ENCODE results near the gene GTPBP10.
A peak's percentile ranks its signal among the peaks of the same experiment; 100 is the strongest.
"Not testable (repeated sequence)": the region's sequence is repeated elsewhere in the genome, so short reads cannot be mapped to it uniquely, and the experiment has no call there.

Gene GTPBP10

GRCh38 chr7:90346336-90347125 is at the start of gene GTPBP10:
Gene GTPBP10, plus strand, starts transcription at chr7:90346716. Its CDS starts 26 bp downstream, at chr7:90346742.
- peak; percentile 94 for DNase-seq (ENCODE audit: low read depth)

GRCh38 chr7:90298145-90299038 is 48.1 kb upstream of the GTPBP10 start:
- DNase-seq (ENCODE audit: low read depth): peak; percentile 70

- no peak for DNase-seq (ENCODE audit: low read depth)
Measured at GRCh38 chr7:90303241-90303640, 43.3 kb upstream of the GTPBP10 start.

- DNase-seq (ENCODE audit: low read depth): no peak
Measured at GRCh38 chr7:90309872-90310271, 36.6 kb upstream of the GTPBP10 start.

GRCh38 chr7:90311175-90311574 is 35.3 kb upstream of the GTPBP10 start:
- DNase-seq (ENCODE audit: low read depth): peak; percentile 5

- peak; percentile 23 for DNase-seq (ENCODE audit: low read depth)
Measured at GRCh38 chr7:90312745-90313144, 33.8 kb upstream of the GTPBP10 start.

GRCh38 chr7:90313907-90314306 is 32.6 kb upstream of the GTPBP10 start:
- no peak for DNase-seq (ENCODE audit: low read depth)

GRCh38 chr7:90320014-90320413 is 26.5 kb upstream of the GTPBP10 start:
- no peak for DNase-seq (ENCODE audit: low read depth)

GRCh38 chr7:90320418-90320800 is 26.1 kb upstream of the GTPBP10 start:
- no peak for DNase-seq (ENCODE audit: low read depth)

- DNase-seq (ENCODE audit: low read depth): peak; percentile 20
Measured at GRCh38 chr7:90320801-90321494, 25.6 kb upstream of the GTPBP10 start, which contains the start of gene FAM237B. Gene FAM237B, minus strand, starts transcription at chr7:90321304. Its CDS starts 1,556 bp downstream, at chr7:90319748.

GRCh38 chr7:90322837-90323236 is 23.7 kb upstream of the GTPBP10 start:
- DNase-seq (ENCODE audit: low read depth): no peak

- no peak for DNase-seq (ENCODE audit: low read depth)
Measured at GRCh38 chr7:90326500-90326899, 20.0 kb upstream of the GTPBP10 start.

- DNase-seq (ENCODE audit: low read depth): no peak
Measured at GRCh38 chr7:90334193-90334843, 12.2 kb upstream of the GTPBP10 start.

GRCh38 chr7:90334926-90335325 is 11.6 kb upstream of the GTPBP10 start:
- DNase-seq (ENCODE audit: low read depth): not testable (repeated sequence)

GRCh38 chr7:90337106-90337505 is 9.4 kb upstream of the GTPBP10 start:
- peak; percentile 42 for DNase-seq (ENCODE audit: low read depth)

- no peak for DNase-seq (ENCODE audit: low read depth)
Measured at GRCh38 chr7:90345016-90345415, 1.5 kb upstream of the GTPBP10 start.

GRCh38 chr7:90345595-90346335 is 751 bp upstream of the GTPBP10 start:
- DNase-seq (ENCODE audit: low read depth): peak; percentile 59

GRCh38 chr7:90347759-90348158 is 1.2 kb downstream of the GTPBP10 start:
- no peak for DNase-seq (ENCODE audit: low read depth)

- no peak for DNase-seq (ENCODE audit: low read depth)
Measured at GRCh38 chr7:90349305-90349704, 2.8 kb downstream of the GTPBP10 start.

GRCh38 chr7:90350032-90350431 is 3.5 kb downstream of the GTPBP10 start:
- DNase-seq (ENCODE audit: low read depth): not testable (repeated sequence)

- no peak for DNase-seq (ENCODE audit: low read depth)
Measured at GRCh38 chr7:90351987-90352386, 5.5 kb downstream of the GTPBP10 start.

Measured in EH (cell line).